ENCODE data around the gene ALDH5A1.

Gene ALDH5A1

GRCh38 chr6:24529985-24530384, 35.2 kb downstream of the ALDH5A1 start:
- no peak for TF ChIP-seq CTCF (IDR thresholded peaks at IDR 0.05)
- Histone ChIP-seq H3K36me3 (peaks cover 35 to 62% (median 40%) of the 10 kb centered on the region in 3 donors), H3K27ac (no peak overlapping the region), H3K4me3 (no peak overlapping the region), H3K4me1 (no peaks in the 10 kb centered on the region), H3K27me3 (no peaks in the 10 kb centered on the region), H3K9me3 (no peaks in the 10 kb centered on the region)
- intact Hi-C loops (cut with DNase I; ENCODE audit: low total_unique reads): no loop called here
- DNase-seq: no peak

- intact Hi-C loops (cut with DNase I; ENCODE audit: low total_unique reads): no loop called here
- Histone ChIP-seq H3K9me3 (no peaks in the 10 kb centered on the region), H3K36me3 (peaks cover 36 to 56% (median 41%) of the 10 kb centered on the region in 3 donors), H3K27me3 (no peaks in the 10 kb centered on the region), H3K27ac (no peak overlapping the region), H3K4me3 (no peak overlapping the region), H3K4me1 (no peaks in the 10 kb centered on the region)
- TF ChIP-seq CTCF (IDR thresholded peaks at IDR 0.05): no peak
- no peak for DNase-seq
Measured at GRCh38 chr6:24534329-24534728, 39.6 kb downstream of the ALDH5A1 start.

GRCh38 chr6:24535210-24535609, 40.4 kb downstream of the ALDH5A1 start:
- no peak for DNase-seq
- Histone ChIP-seq H3K27ac (no peak overlapping the region), H3K9me3 (no peaks in the 10 kb centered on the region), H3K27me3 (no peaks in the 10 kb centered on the region), H3K4me3 (no peak overlapping the region), H3K36me3 (peaks cover 41 to 61% (median 43%) of the 10 kb centered on the region in 3 donors), H3K4me1 (no peaks in the 10 kb centered on the region)
- TF ChIP-seq CTCF (IDR thresholded peaks at IDR 0.05): no peak
- intact Hi-C loops (cut with DNase I; ENCODE audit: low total_unique reads): no loop called here

DNA sequence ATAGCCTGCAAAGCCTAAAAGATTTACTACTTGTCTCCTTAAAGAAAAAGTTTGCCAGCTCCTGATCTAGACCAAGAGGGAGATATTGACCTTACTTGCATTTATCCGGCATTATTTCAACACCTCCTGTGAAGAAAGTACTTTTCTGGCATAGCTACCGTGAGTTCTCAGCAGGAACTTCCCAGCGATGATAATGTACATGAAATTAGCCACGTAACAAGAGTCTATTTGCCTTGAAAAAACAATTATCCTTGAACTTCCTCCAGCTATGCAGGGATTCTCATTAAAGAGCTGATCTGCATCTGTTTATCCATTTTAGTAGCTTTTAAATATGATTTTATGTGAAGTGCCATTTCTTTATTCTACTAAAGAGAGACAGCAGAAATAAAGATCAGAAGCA, 41.7 kb downstream of the ALDH5A1 start:
- Histone ChIP-seq H3K9me3 (no peaks in the 10 kb centered on the region), H3K4me1 (no peaks in the 10 kb centered on the region), H3K27me3 (no peaks in the 10 kb centered on the region), H3K27ac (no peak overlapping the region), H3K4me3 (no peak overlapping the region), H3K36me3 (peaks cover 37 to 49% (median 37%) of the 10 kb centered on the region in 3 donors)
- no peak for TF ChIP-seq CTCF (IDR thresholded peaks at IDR 0.05)
- no peak for DNase-seq
- intact Hi-C loops (cut with DNase I; ENCODE audit: low total_unique reads): no loop called here

- TF ChIP-seq CTCF (IDR thresholded peaks at IDR 0.05): no peak
- Histone ChIP-seq H3K27me3 (no peaks in the 10 kb centered on the region), H3K36me3 (peaks cover 30 to 41% (median 30%) of the 10 kb centered on the region in 3 donors), H3K4me3 (no peak overlapping the region), H3K27ac (no peak overlapping the region), H3K9me3 (no peaks in the 10 kb centered on the region), H3K4me1 (no peaks in the 10 kb centered on the region)
- intact Hi-C loops (cut with DNase I; ENCODE audit: low total_unique reads): no loop called here
- DNase-seq: no peak
Measured at GRCh38 chr6:24537082-24537699, 42.4 kb downstream of the ALDH5A1 start.
